ENCODE measurements around the gene FARP1.
A peak's percentile ranks its signal among the peaks of the same experiment; 100 is the strongest.

Gene FARP1

GRCh38 chr13:98142380-98143156 lies at the start of gene FARP1:
TSS of gene FARP1 (plus strand) at chr13:98143094. CDS start at chr13:98213243, 70,149 bp downstream.
- peak in 1 of 2 donors; percentile 8 for DNase-seq

GRCh38 chr13:98094678-98095266 lies 48.1 kb upstream of the FARP1 start:
- DNase-seq = no peak

- no peak for DNase-seq
Measured at GRCh38 chr13:98096059-98096458, 46.8 kb upstream of the FARP1 start.

GRCh38 chr13:98097749-98098148 lies 45.1 kb upstream of the FARP1 start:
- no peak for DNase-seq

- DNase-seq = no peak
Measured at GRCh38 chr13:98098516-98098915, 44.4 kb upstream of the FARP1 start.

- no peak for DNase-seq
Measured at GRCh38 chr13:98099627-98100026, 43.3 kb upstream of the FARP1 start.

GRCh38 chr13:98100481-98100880 lies 42.4 kb upstream of the FARP1 start:
- no peak for DNase-seq

GRCh38 chr13:98103531-98103930 lies 39.4 kb upstream of the FARP1 start:
- no peak for DNase-seq

- no peak for DNase-seq
Measured at GRCh38 chr13:98103942-98104880, 38.7 kb upstream of the FARP1 start.

- DNase-seq = no peak
Measured at GRCh38 chr13:98105929-98106336, 37.0 kb upstream of the FARP1 start.

GRCh38 chr13:98108341-98108740 lies 34.6 kb upstream of the FARP1 start:
- DNase-seq = no peak

GRCh38 chr13:98109226-98109853 lies 33.6 kb upstream of the FARP1 start:
- no peak for DNase-seq

- no peak for DNase-seq
Measured at GRCh38 chr13:98110749-98111148, 32.1 kb upstream of the FARP1 start.

GRCh38 chr13:98111168-98112098 lies 31.5 kb upstream of the FARP1 start:
- DNase-seq = no peak

GRCh38 chr13:98112456-98112855 lies 30.4 kb upstream of the FARP1 start:
- DNase-seq = no peak

- DNase-seq = no peak
Measured at GRCh38 chr13:98118865-98119264, 24.0 kb upstream of the FARP1 start.

- no peak for DNase-seq
Measured at GRCh38 chr13:98123176-98123575, 19.7 kb upstream of the FARP1 start.

GRCh38 chr13:98129059-98129746 lies 13.7 kb upstream of the FARP1 start:
- DNase-seq = no peak

- no peak for DNase-seq
Measured at GRCh38 chr13:98133946-98134345, 8.9 kb upstream of the FARP1 start.

GRCh38 chr13:98134901-98135300 lies 8.0 kb upstream of the FARP1 start:
- no peak for DNase-seq

- DNase-seq = no peak
Measured at GRCh38 chr13:98141091-98141490, 1.8 kb upstream of the FARP1 start.
